ENCODE data around the gene MRPL9.

Gene MRPL9

GRCh38 chr1:151720125-151720524 is 43.2 kb downstream of the MRPL9 start:
- Histone ChIP-seq H3K27me3 (ENCODE audit: control insufficient read depth, insufficient read depth, low read length) (peaks cover 14% of the 10 kb centered on the region; the same call in 1 of the 2 replicates), H3K36me3 (ENCODE audit: control insufficient read depth, insufficient read depth, low read length) (no peaks in the 10 kb centered on the region), H3K4me3 (ENCODE audit: low read length) (no peak overlapping the region), H3K27ac (ENCODE audit: low read length) (no peak overlapping the region), H3K4me1 (ENCODE audit: control insufficient read depth, insufficient read depth, low read length) (0 out of 2 replicates have a peak, but pooled peaks cover 2% of the 10 kb centered on the region), H3K9me3 (ENCODE audit: control insufficient read depth, insufficient read depth, low read length) (no peaks in the 10 kb centered on the region)
- DNase-seq (ENCODE audit: low read depth, low spot score): no peak
- no CpG with 5 or more reads among the region's 1 CpG for WGBS (ENCODE audit: insufficient coverage, insufficient read length)

GRCh38 chr1:151718666-151719065 is 44.6 kb downstream of the MRPL9 start:
- no CpG with 5 or more reads among the region's 4 CpGs for WGBS (ENCODE audit: insufficient coverage, insufficient read length)
- no peaks in the 10 kb centered on the region for H3K9me3 ChIP-seq (ENCODE audit: control insufficient read depth, insufficient read depth, low read length)
- no peak for DNase-seq (ENCODE audit: low read depth, low spot score)
- H3K4me3 ChIP-seq (ENCODE audit: low read length): no peak overlapping the region
- 0 out of 2 replicates have a peak, but pooled peaks cover 2% of the 10 kb centered on the region for H3K4me1 ChIP-seq (ENCODE audit: control insufficient read depth, insufficient read depth, low read length)
- H3K27ac ChIP-seq (ENCODE audit: low read length): no peak overlapping the region
- H3K27me3 ChIP-seq (ENCODE audit: control insufficient read depth, insufficient read depth, low read length): peaks cover 12% of the 10 kb centered on the region; the same call in 1 of the 2 replicates
- no peaks in the 10 kb centered on the region for H3K36me3 ChIP-seq (ENCODE audit: control insufficient read depth, insufficient read depth, low read length)

- 0 out of 2 replicates have a peak, but pooled peaks cover 2% of the 10 kb centered on the region for H3K4me1 ChIP-seq (ENCODE audit: control insufficient read depth, insufficient read depth, low read length)
- no peaks in the 10 kb centered on the region for H3K36me3 ChIP-seq (ENCODE audit: control insufficient read depth, insufficient read depth, low read length)
- no peak for DNase-seq (ENCODE audit: low read depth, low spot score)
- no CpG with 5 or more reads among the region's 4 CpGs for WGBS (ENCODE audit: insufficient coverage, insufficient read length)
- no peaks in the 10 kb centered on the region for H3K9me3 ChIP-seq (ENCODE audit: control insufficient read depth, insufficient read depth, low read length)
- H3K27ac ChIP-seq (ENCODE audit: low read length): no peak overlapping the region
- H3K4me3 ChIP-seq (ENCODE audit: low read length): no peak overlapping the region
- H3K27me3 ChIP-seq (ENCODE audit: control insufficient read depth, insufficient read depth, low read length): peaks cover 12% of the 10 kb centered on the region; the same call in 1 of the 2 replicates
Measured at GRCh38 chr1:151718011-151718431, 45.3 kb downstream of the MRPL9 start.

- DNase-seq (ENCODE audit: low read depth, low spot score): no peak
- H3K27me3 ChIP-seq (ENCODE audit: control insufficient read depth, insufficient read depth, low read length): peaks cover 7% of the 10 kb centered on the region; the same call in 1 of the 2 replicates
- no peaks in the 10 kb centered on the region for H3K36me3 ChIP-seq (ENCODE audit: control insufficient read depth, insufficient read depth, low read length)
- WGBS (ENCODE audit: insufficient coverage, insufficient read length): no CpG with 5 or more reads among the region's 27 CpGs
- H3K9me3 ChIP-seq (ENCODE audit: control insufficient read depth, insufficient read depth, low read length): no peaks in the 10 kb centered on the region
- H3K4me3 ChIP-seq (ENCODE audit: low read length): peak within 1 kb of the TSS; percentile 30; the same call in 1 of the 2 replicates
- 0 out of 2 replicates have a peak, but pooled peaks cover 2% of the 10 kb centered on the region for H3K4me1 ChIP-seq (ENCODE audit: control insufficient read depth, insufficient read depth, low read length)
- H3K27ac ChIP-seq (ENCODE audit: low read length): no peak within 1 kb of the TSS
Measured at GRCh38 chr1:151716771-151717631, 46.3 kb downstream of the MRPL9 start, which contains the start of gene CELF3. TSS of gene CELF3 (minus strand) at chr1:151716803. CDS start at chr1:151716020, 783 bp downstream.

- Histone ChIP-seq H3K9me3 (ENCODE audit: control insufficient read depth, insufficient read depth, low read length) (no peaks in the 10 kb centered on the region), H3K4me1 (ENCODE audit: control insufficient read depth, insufficient read depth, low read length) (0 out of 2 replicates have a peak, but pooled peaks cover 2% of the 10 kb centered on the region), H3K4me3 (ENCODE audit: low read length) (peak overlapping the region; percentile 30; the same call in 1 of the 2 replicates), H3K27me3 (ENCODE audit: control insufficient read depth, insufficient read depth, low read length) (peaks cover 4% of the 10 kb centered on the region; the same call in 1 of the 2 replicates), H3K27ac (ENCODE audit: low read length) (no peak overlapping the region), H3K36me3 (ENCODE audit: control insufficient read depth, insufficient read depth, low read length) (no peaks in the 10 kb centered on the region)
- DNase-seq (ENCODE audit: low read depth, low spot score): no peak
- WGBS (ENCODE audit: insufficient coverage, insufficient read length): no CpG with 5 or more reads among the region's 11 CpGs
Measured at GRCh38 chr1:151716405-151716762, 46.9 kb downstream of the MRPL9 start.

- Histone ChIP-seq H3K9me3 (ENCODE audit: control insufficient read depth, insufficient read depth, low read length) (no peaks in the 10 kb centered on the region), H3K36me3 (ENCODE audit: control insufficient read depth, insufficient read depth, low read length) (no peaks in the 10 kb centered on the region), H3K27me3 (ENCODE audit: control insufficient read depth, insufficient read depth, low read length) (peaks cover 4% of the 10 kb centered on the region; the same call in 1 of the 2 replicates), H3K4me3 (ENCODE audit: low read length) (peak overlapping the region; percentile 30; the same call in 1 of the 2 replicates), H3K27ac (ENCODE audit: low read length) (no peak overlapping the region), H3K4me1 (ENCODE audit: control insufficient read depth, insufficient read depth, low read length) (0 out of 2 replicates have a peak, but pooled peaks cover 2% of the 10 kb centered on the region)
- WGBS (ENCODE audit: insufficient coverage, insufficient read length): no CpG with 5 or more reads among the region's 17 CpGs
- DNase-seq (ENCODE audit: low read depth, low spot score): no peak
Measured at GRCh38 chr1:151715726-151716404, 47.4 kb downstream of the MRPL9 start.

- no peak for DNase-seq (ENCODE audit: low read depth, low spot score)
- H3K4me3 ChIP-seq (ENCODE audit: low read length): no peak overlapping the region
Measured at GRCh38 chr1:151714820-151715725, 48.2 kb downstream of the MRPL9 start.

GRCh38 chr1:151713874-151714273 is 49.4 kb downstream of the MRPL9 start:
- DNase-seq (ENCODE audit: low read depth, low spot score): no peak
- Histone ChIP-seq H3K27me3 (ENCODE audit: control insufficient read depth, insufficient read depth, low read length) (peaks cover 4% of the 10 kb centered on the region; the same call in 1 of the 2 replicates), H3K9me3 (ENCODE audit: control insufficient read depth, insufficient read depth, low read length) (no peaks in the 10 kb centered on the region), H3K36me3 (ENCODE audit: control insufficient read depth, insufficient read depth, low read length) (no peaks in the 10 kb centered on the region), H3K4me1 (ENCODE audit: control insufficient read depth, insufficient read depth, low read length) (0 out of 2 replicates have a peak, but pooled peaks cover 2% of the 10 kb centered on the region), H3K4me3 (ENCODE audit: low read length) (no peak overlapping the region), H3K27ac (ENCODE audit: low read length) (no peak overlapping the region)
- no CpG with 5 or more reads among the region's 2 CpGs for WGBS (ENCODE audit: insufficient coverage, insufficient read length)

More at GRCh38 chr1:151714820-151715725, 48.2 kb downstream of the MRPL9 start:
- H3K9me3 ChIP-seq (ENCODE audit: control insufficient read depth, insufficient read depth, low read length): no peaks in the 10 kb centered on the region
- H3K4me1 ChIP-seq (ENCODE audit: control insufficient read depth, insufficient read depth, low read length): 0 out of 2 replicates have a peak, but pooled peaks cover 2% of the 10 kb centered on the region
- no peaks in the 10 kb centered on the region for H3K36me3 ChIP-seq (ENCODE audit: control insufficient read depth, insufficient read depth, low read length)
- H3K27ac ChIP-seq (ENCODE audit: low read length): no peak overlapping the region
- no CpG with 5 or more reads among the region's 10 CpGs for WGBS (ENCODE audit: insufficient coverage, insufficient read length)
- peaks cover 4% of the 10 kb centered on the region; the same call in 1 of the 2 replicates for H3K27me3 ChIP-seq (ENCODE audit: control insufficient read depth, insufficient read depth, low read length)

GRCh38 chr1:151713044-151713443 is 50.3 kb downstream of the MRPL9 start:
- Histone ChIP-seq H3K9me3 (ENCODE audit: control insufficient read depth, insufficient read depth, low read length) (no peaks in the 10 kb centered on the region), H3K4me1 (ENCODE audit: control insufficient read depth, insufficient read depth, low read length) (0 out of 2 replicates have a peak, but pooled peaks cover 2% of the 10 kb centered on the region), H3K36me3 (ENCODE audit: control insufficient read depth, insufficient read depth, low read length) (no peaks in the 10 kb centered on the region), H3K27ac (ENCODE audit: low read length) (no peak overlapping the region), H3K27me3 (ENCODE audit: control insufficient read depth, insufficient read depth, low read length) (peaks cover 1% of the 10 kb centered on the region; the same call in 1 of the 2 replicates), H3K4me3 (ENCODE audit: low read length) (no peak overlapping the region)
- no peak for DNase-seq (ENCODE audit: low read depth, low spot score)
- WGBS (ENCODE audit: insufficient coverage, insufficient read length): no CpG with 5 or more reads among the region's 2 CpGs

Measured in iPS DF 6.9 (cell line).